Endothelial cell (in vitro differentiated cells): Measurements from ENCODE around the gene TNC. TPM values are rescaled to one million over a fixed set of nuclear protein-coding genes. Genes with fewer than 3 reads are reported as not detected.

Experiments used
- DNase-seq: peaks from one replicate; pipeline ENCODE4 v3.0.0; 2021; ENCODE audit warnings: low spot score
- H3K27ac Mint-ChIP-seq: one replicate; pipeline ENCODE4 v1.8.0; 2021; ENCODE audit warnings: mixed read lengths, inconsistent platforms; ENCODE audit not compliant: unreplicated experiment
- H3K27me3 Mint-ChIP-seq: one replicate; pipeline ENCODE4 v1.8.0; 2021; ENCODE audit warnings: mild to moderate bottlenecking, moderate library complexity, mixed read lengths, inconsistent platforms; ENCODE audit not compliant: unreplicated experiment
- H3K36me3 Mint-ChIP-seq: one replicate; pipeline ENCODE4 v1.8.0; 2021; ENCODE audit warnings: mild to moderate bottlenecking, low read depth, mixed read lengths, inconsistent platforms; ENCODE audit not compliant: unreplicated experiment
- H3K4me1 Mint-ChIP-seq: one replicate; pipeline ENCODE4 v1.8.0; 2021; ENCODE audit warnings: mild to moderate bottlenecking, mixed read lengths, inconsistent platforms; ENCODE audit not compliant: unreplicated experiment
- H3K4me3 Mint-ChIP-seq: one replicate; pipeline ENCODE4 v1.8.0; 2021; ENCODE audit warnings: mild to moderate bottlenecking, mixed read lengths, inconsistent platforms; ENCODE audit not compliant: unreplicated experiment
- H3K9me3 Mint-ChIP-seq: one replicate; pipeline ENCODE4 v1.8.0; 2021; ENCODE audit warnings: mixed read lengths, inconsistent platforms; ENCODE audit not compliant: unreplicated experiment
- CTCF ChIP-seq: fragments of 200-600 bp; sonication (generic); IDR thresholded peaks from one replicate; pipeline ENCODE4 v1.5.0; 2021; ENCODE audit warnings: antibody characterized with exemption; ENCODE audit not compliant: unreplicated experiment
- total RNA-seq: library from RNA; stranded (reverse); fragmentation: NEBNext Ultra II Directional; extraction: Animal tissue kit (Norgen Biotek cat#: 25700); gene quantifications from one replicate; pipeline ENCODE4 v1.2.1, GENCODE V29; 2021; ENCODE audit not compliant: unreplicated experiment

TNC gene
- total RNA-seq, 1 donor from 2014 or later = 10.1 TPM

- no peaks in the 10 kb centered on the region for H3K27me3 Mint-ChIP-seq
- no peak for DNase-seq
- H3K4me1 Mint-ChIP-seq = peaks cover 3% of the 10 kb centered on the region
Measured at GRCh38 chr9:114973216-114973615, 144.7 kb downstream of the TNC start.

GRCh38 chr9:114972510-114973136, 145.3 kb downstream of the TNC start:
- H3K4me1 Mint-ChIP-seq = peaks cover 3% of the 10 kb centered on the region
- no peak for TF ChIP-seq CTCF
- no peaks in the 10 kb centered on the region for H3K36me3 Mint-ChIP-seq
- no peak for DNase-seq
- no peaks in the 10 kb centered on the region for H3K9me3 Mint-ChIP-seq
- H3K27me3 Mint-ChIP-seq = no peaks in the 10 kb centered on the region
- no peak overlapping the region for H3K4me3 Mint-ChIP-seq
- H3K27ac Mint-ChIP-seq = no peak overlapping the region

More at GRCh38 chr9:114973216-114973615, 144.7 kb downstream of the TNC start:
- Mint-ChIP-seq H3K27ac (no peak overlapping the region), H3K36me3 (no peaks in the 10 kb centered on the region), H3K4me3 (no peak overlapping the region), H3K9me3 (no peaks in the 10 kb centered on the region)
- no peak for TF ChIP-seq CTCF

Other genes starting within 250 kb of the TNC start
- not detected for gene TNFSF8, start 187.6 kb downstream of the TNC start, total RNA-seq